ENCODE measurements around the gene NEIL3. TPM values are rescaled to one million over a fixed set of nuclear protein-coding genes. Genes with fewer than 3 reads are reported as not detected.
A peak's percentile ranks its signal among the peaks of the same experiment; 100 is the strongest.

NEIL3 gene
- polyA plus RNA-seq, 1 donor (not counting 4 experiments of a cell fraction or from before 2014, with no cell fraction given), result 7.6 TPM

DNA sequence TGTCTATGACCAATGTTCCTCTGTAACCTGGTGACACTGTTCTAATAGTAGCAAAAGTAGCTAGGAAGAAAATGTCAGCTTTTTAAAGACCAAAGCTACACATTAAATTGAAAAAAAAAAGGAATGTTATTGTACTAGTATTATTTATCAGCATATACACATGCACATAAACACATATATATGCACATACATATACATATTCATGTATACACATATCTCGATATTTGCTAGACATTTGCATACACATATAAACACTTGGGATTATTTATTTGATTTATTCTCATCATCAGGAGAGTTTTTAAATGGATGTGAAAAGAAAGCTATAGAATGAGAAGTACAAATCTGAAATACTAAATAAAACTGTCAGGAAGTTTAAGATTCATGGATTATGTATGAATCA lies 21.3 kb upstream of the NEIL3 start:
- Histone ChIP-seq H3K79me2 (ENCODE audit: control insufficient read depth, insufficient read depth, low read length) (no peaks in the 10 kb centered on the region), H3K9ac (ENCODE audit: control insufficient read depth, extremely low read depth, insufficient read depth, low read length) (no peak overlapping the region), H3K9me1 (ENCODE audit: control insufficient read depth, extremely low read depth, insufficient read depth, low read length) (no peaks in the 10 kb centered on the region), H3K27ac (ENCODE audit: control insufficient read depth, insufficient read depth, low read length) (no peak overlapping the region), H4K20me1 (ENCODE audit: control insufficient read depth, extremely low read depth, insufficient read depth, low read length) (no peaks in the 10 kb centered on the region), H3K27me3 (ENCODE audit: control insufficient read depth, extremely low read depth, insufficient read depth, low read length) (no peaks in the 10 kb centered on the region), H2AFZ (ENCODE audit: control insufficient read depth, low read length) (no peak overlapping the region), H3K36me3 (ENCODE audit: control insufficient read depth in 2 of 2, extremely low read depth in 1 of 2, insufficient read depth in 2 of 2, low read length in 2 of 2) (no peaks in the 10 kb centered on the region), H3K9me3 (ENCODE audit: control insufficient read depth, low read depth, low read length) (no peaks in the 10 kb centered on the region), H3K4me1 (ENCODE audit: control insufficient read depth, extremely low read depth, insufficient read depth, low read length) (peaks cover 21% of the 10 kb centered on the region), H3K4me3 (ENCODE audit: control insufficient read depth in 2 of 3, extremely low read depth in 1 of 3, insufficient read depth in 2 of 3, low read depth in 1 of 3, low read length in 3 of 3) (no peak overlapping the region), H3K4me2 (ENCODE audit: control insufficient read depth, extremely low read depth, insufficient read depth, low read depth, low read length) (no peak overlapping the region)
- dilution Hi-C loops (cut with MboI; ENCODE audit: extremely low pct_ligation_motif_present, low sequenced_read_pairs), result no loop called here
- no peak for FAIRE-seq
- TF ChIP-seq CTCF (optimal IDR thresholded peaks at IDR 0.05 in 1 of 3, IDR thresholded peaks at IDR 0.05 in 1 of 3, conservative IDR thresholded peaks at IDR 0.05 in 1 of 3; ENCODE audit: extremely low read depth in 1 of 3, insufficient read depth in 2 of 3, low read length in 3 of 3), result no peak
- no peak for TF ChIP-seq EZH2 (IDR thresholded peaks at IDR 0.05; ENCODE audit: low read length)
- no peak for DNase-seq (ENCODE audit: low read depth, low spot score)

DNA sequence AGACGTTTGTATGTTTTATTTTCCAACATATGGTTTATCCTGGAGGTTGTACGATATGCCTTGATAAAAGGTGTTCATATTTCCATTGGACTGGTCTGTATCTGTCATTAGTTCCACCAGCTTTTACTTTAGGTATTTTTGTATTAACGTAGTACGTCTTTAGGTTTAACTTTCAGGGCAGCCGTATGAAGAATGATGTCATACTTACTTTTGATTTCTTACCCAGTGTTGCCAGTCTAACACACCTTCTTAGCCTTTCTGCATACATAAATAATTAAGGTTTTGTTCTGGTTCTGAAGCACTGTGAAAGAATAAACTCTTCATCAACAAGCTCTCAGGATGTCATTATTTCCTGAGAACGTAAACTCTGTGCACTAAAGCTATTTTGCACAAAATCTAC lies 18.9 kb upstream of the NEIL3 start:
- H3K4me2 ChIP-seq (ENCODE audit: control insufficient read depth, extremely low read depth, insufficient read depth, low read depth, low read length), result peak overlapping the region; percentile 49
- no peaks in the 10 kb centered on the region for H3K9me1 ChIP-seq (ENCODE audit: control insufficient read depth, extremely low read depth, insufficient read depth, low read length)
- no peaks in the 10 kb centered on the region for H3K9me3 ChIP-seq (ENCODE audit: control insufficient read depth, low read depth, low read length)
- DNase-seq (ENCODE audit: low read depth, low spot score), result no peak
- peak; percentile 48 for FAIRE-seq
- H3K4me1 ChIP-seq (ENCODE audit: control insufficient read depth, extremely low read depth, insufficient read depth, low read length), result peaks cover 21% of the 10 kb centered on the region
- H3K9ac ChIP-seq (ENCODE audit: control insufficient read depth, extremely low read depth, insufficient read depth, low read length), result no peak overlapping the region
- H3K27me3 ChIP-seq (ENCODE audit: control insufficient read depth, extremely low read depth, insufficient read depth, low read length), result no peaks in the 10 kb centered on the region
- H3K36me3 ChIP-seq (ENCODE audit: control insufficient read depth in 2 of 2, extremely low read depth in 1 of 2, insufficient read depth in 2 of 2, low read length in 2 of 2), result no peaks in the 10 kb centered on the region
- peak overlapping the region; percentile 44 for H2AFZ ChIP-seq (ENCODE audit: control insufficient read depth, low read length)
- H4K20me1 ChIP-seq (ENCODE audit: control insufficient read depth, extremely low read depth, insufficient read depth, low read length), result no peaks in the 10 kb centered on the region
- H3K4me3 ChIP-seq (ENCODE audit: control insufficient read depth in 2 of 3, extremely low read depth in 1 of 3, insufficient read depth in 2 of 3, low read depth in 1 of 3, low read length in 3 of 3), result no peak overlapping the region
- TF ChIP-seq EZH2 (IDR thresholded peaks at IDR 0.05; ENCODE audit: low read length), result no peak
- TF ChIP-seq CTCF (optimal IDR thresholded peaks at IDR 0.05 in 1 of 3, IDR thresholded peaks at IDR 0.05 in 1 of 3, conservative IDR thresholded peaks at IDR 0.05 in 1 of 3; ENCODE audit: extremely low read depth in 1 of 3, insufficient read depth in 2 of 3, low read length in 3 of 3), result no peak
- dilution Hi-C loops (cut with MboI; ENCODE audit: extremely low pct_ligation_motif_present, low sequenced_read_pairs), result no loop called here
- no peak overlapping the region for H3K27ac ChIP-seq (ENCODE audit: control insufficient read depth, insufficient read depth, low read length)
- no peaks in the 10 kb centered on the region for H3K79me2 ChIP-seq (ENCODE audit: control insufficient read depth, insufficient read depth, low read length)

Data from keratinocyte (primary cell).